Dedifferentiated amniotic fluid mesenchymal stem cell (primary cell): Measurements from ENCODE around the gene RHOBTB3.
"Not testable (repeated sequence)": the region's sequence is repeated elsewhere in the genome, so short reads cannot be mapped to it uniquely, and the experiment has no call there.

ENCODE experiments used
- DNase-seq: peaks from one replicate; pipeline ENCODE4 v3.0.0-alpha.2; 2016; ENCODE audit errors: extremely low spot score

The RHOBTB3 gene

GRCh38 chr5:95799191-95799835 lies 68.2 kb downstream of the RHOBTB3 start:
- DNase-seq: no peak

GRCh38 chr5:95800553-95800952 lies 69.4 kb downstream of the RHOBTB3 start:
- no peak for DNase-seq

- DNase-seq: no peak
Observed at GRCh38 chr5:95801532-95801931, 70.4 kb downstream of the RHOBTB3 start.

GRCh38 chr5:95801961-95802360 lies 70.8 kb downstream of the RHOBTB3 start:
- no peak for DNase-seq

GRCh38 chr5:95803271-95804148 lies 72.4 kb downstream of the RHOBTB3 start:
- DNase-seq: no peak

- DNase-seq: no peak
Observed at GRCh38 chr5:95804736-95805539, 73.8 kb downstream of the RHOBTB3 start.

GRCh38 chr5:95806687-95807086 lies 75.6 kb downstream of the RHOBTB3 start:
- no peak for DNase-seq

- no peak for DNase-seq
Observed at GRCh38 chr5:95808013-95808685, 77.0 kb downstream of the RHOBTB3 start.

- no peak for DNase-seq
Observed at GRCh38 chr5:95808686-95809413, 77.7 kb downstream of the RHOBTB3 start.

GRCh38 chr5:95809414-95809960 lies 78.4 kb downstream of the RHOBTB3 start:
- DNase-seq: no peak

GRCh38 chr5:95810305-95811125 lies 79.4 kb downstream of the RHOBTB3 start:
- DNase-seq: no peak

GRCh38 chr5:95811126-95811423 lies 79.9 kb downstream of the RHOBTB3 start:
- not testable (repeated sequence) for DNase-seq

GRCh38 chr5:95811461-95812073 lies 80.4 kb downstream of the RHOBTB3 start:
- DNase-seq: not testable (repeated sequence)

GRCh38 chr5:95812074-95812471 lies 80.9 kb downstream of the RHOBTB3 start:
- no peak for DNase-seq

- not testable (repeated sequence) for DNase-seq
Observed at GRCh38 chr5:95813035-95813434, 81.9 kb downstream of the RHOBTB3 start.

- DNase-seq: no peak
Observed at GRCh38 chr5:95815155-95815729, 84.1 kb downstream of the RHOBTB3 start.

- DNase-seq: no peak
Observed at GRCh38 chr5:95816341-95816740, 85.2 kb downstream of the RHOBTB3 start.

- no peak for DNase-seq
Observed at GRCh38 chr5:95816776-95817175, 85.6 kb downstream of the RHOBTB3 start.

- no peak for DNase-seq
Observed at GRCh38 chr5:95817430-95817829, 86.3 kb downstream of the RHOBTB3 start.
